SK-N-SH (cell line): Measurements from ENCODE around the gene KCND3. TPM values are rescaled to one million over a fixed set of nuclear protein-coding genes. Genes with fewer than 3 reads are reported as not detected.

ENCODE experiments used
- CTCF ChIA-PET: fragments of 300-600, 350-600 bp; formaldehyde crosslinking; extraction: SDS; loops from one replicate; lab custom pipeline; 2021; lab: Yijun Ruan, JAX
- POLR2A ChIA-PET: fragments of 350-600 bp; sonication (Branson Sonifier 250); formaldehyde crosslinking; extraction: SDS; loops from one replicate; lab custom pipeline; 2020; ENCODE audit warnings: antibody characterized with exemption, inconsistent platforms; lab: Yijun Ruan, JAX
- DNase-seq: peaks from one replicate; pipeline ENCODE4 v3.0.0; 2012
- H2AFZ ChIP-seq: fragments of 200-600 bp; sonication (generic); 2 replicates; pipeline ENCODE4 v1.8.1; 2016; ENCODE audit warnings: antibody characterized with exemption, mild to moderate bottlenecking, low read depth
- H3F3A ChIP-seq: fragments of 200-600 bp; sonication (generic); replicated peaks from 2 replicates; pipeline ENCODE3; 2016; ENCODE audit warnings: antibody characterized with exemption, mild to moderate bottlenecking; ENCODE audit not compliant: insufficient read depth
- H3K27ac ChIP-seq, 2 experiments: fragments of 200-500 bp in 1 of 2; fragments of 200-600 bp in 1 of 2; sonication (Bioruptor generic) in 1 of 2; sonication (generic), shearing (Covaris generic) in 1 of 2; 2 replicates each; pipeline versions ENCODE4 v1.5.1 to v1.6.1; 2014 to 2016; ENCODE audit warnings: low read depth in 2 of 2, inconsistent platforms in 1 of 2, low read length in 1 of 2, mild to moderate bottlenecking in 1 of 2, mixed read lengths in 1 of 2
- H3K27me3 ChIP-seq: fragments of 200-600 bp; sonication (generic), shearing (Covaris generic); 2 replicates; pipeline ENCODE4 v1.6.1; 2016; ENCODE audit warnings: mixed run types; ENCODE audit not compliant: insufficient read depth
- H3K36me3 ChIP-seq, 2 experiments: fragments of 200-500 bp in 1 of 2; fragments of 200-600 bp in 1 of 2; sonication (Bioruptor generic) in 1 of 2; sonication (generic) in 1 of 2; replicated peaks in 1 of 2; 2 replicates each; pipeline versions ENCODE3 to v1.5.1; 2014 to 2016; ENCODE audit warnings: low read length in 1 of 2, mild to moderate bottlenecking in 1 of 2; ENCODE audit not compliant: insufficient read depth in 2 of 2, control insufficient read depth in 1 of 2
- H3K4me1 ChIP-seq, 2 experiments: fragments of 200-500 bp in 1 of 2; fragments of 200-600 bp in 1 of 2; sonication (Bioruptor generic) in 1 of 2; sonication (generic), shearing (Covaris generic) in 1 of 2; 2 replicates each; pipeline versions ENCODE4 v1.5.1 to v1.6.1; 2014 to 2016; ENCODE audit warnings: low read depth in 1 of 2, low read length in 1 of 2, mixed run types in 1 of 2; ENCODE audit not compliant: insufficient read depth in 2 of 2, control insufficient read depth in 1 of 2
- H3K4me2 ChIP-seq: fragments of 200-600 bp; sonication (generic), shearing (Covaris generic); 2 replicates; pipeline ENCODE4 v1.6.1; 2017; ENCODE audit warnings: mixed run types
- H3K4me3 ChIP-seq, 2 experiments: fragments of 200-500 bp in 1 of 2; fragments of 200-600 bp in 1 of 2; sonication (Bioruptor generic) in 1 of 2; sonication (generic), shearing (Covaris generic) in 1 of 2; 2 replicates each; pipeline versions ENCODE4 v1.5.1 to v1.8.1; 2014 to 2016; ENCODE audit warnings: low read depth in 2 of 2, inconsistent platforms in 1 of 2, low read length in 1 of 2, mild to moderate bottlenecking in 1 of 2, mixed read lengths in 1 of 2, moderate library complexity in 1 of 2
- H3K79me2 ChIP-seq: fragments of 200-600 bp; sonication (generic); 2 replicates; pipeline ENCODE4 v1.8.1; 2017; ENCODE audit warnings: mild to moderate bottlenecking; ENCODE audit not compliant: insufficient read depth
- H3K9ac ChIP-seq: fragments of 200-600 bp; sonication (generic); 2 replicates; pipeline ENCODE4 v1.6.1; 2017; ENCODE audit warnings: mixed run types
- H3K9me2 ChIP-seq: fragments of 200-600 bp; sonication (generic); 2 replicates; pipeline ENCODE4 v1.6.1; 2017; ENCODE audit warnings: mixed run types
- H3K9me3 ChIP-seq: fragments of 200-600 bp; sonication (generic); 2 replicates; pipeline ENCODE4 v1.6.1; 2017; ENCODE audit warnings: mixed run types, mild to moderate bottlenecking, moderate library complexity
- H4K20me1 ChIP-seq: fragments of 200-600 bp; sonication (generic); 2 replicates; pipeline ENCODE4 v1.6.1; 2017; ENCODE audit warnings: mild to moderate bottlenecking, mixed run types; ENCODE audit not compliant: insufficient read depth
- FOSL2 ChIP-seq: IDR thresholded peaks from 2 replicates; pipeline ENCODE4 v1.4.0; 2012; ENCODE audit warnings: low read depth, mild to moderate bottlenecking, moderate library complexity, borderline replicate concordance
- FOXJ3 ChIP-seq: sonication (generic); formaldehyde crosslinking; IDR thresholded peaks from 2 replicates; pipeline ENCODE4 v1.5.1; 2020; ENCODE audit warnings: mild to moderate bottlenecking, missing genetic modification reagents
- GATA2 ChIP-seq: sonication (generic); formaldehyde crosslinking; IDR thresholded peaks from 2 replicates; pipeline ENCODE4 v1.5.0; 2020; ENCODE audit warnings: mild to moderate bottlenecking, missing genetic modification reagents
- MXI1 ChIP-seq: IDR thresholded peaks from 2 replicates; pipeline ENCODE4 v1.6.1; 2012; ENCODE audit warnings: mild to moderate bottlenecking, low read depth, low read length, improper control_type of control experiment
- RAD21 ChIP-seq: IDR thresholded peaks from 2 replicates; pipeline ENCODE4 v1.6.1; 2012; ENCODE audit warnings: mild to moderate bottlenecking, low read length
- SIN3A ChIP-seq: IDR thresholded peaks from 2 replicates; pipeline ENCODE4 v1.6.1; 2012; ENCODE audit warnings: low read depth, mild to moderate bottlenecking, low read length, moderate library complexity, borderline replicate concordance
- WGBS: methylation state at CpG from one replicate; pipeline ENCODE4 v1.1.6; 2017; ENCODE audit warnings: low lambda C conversion rate; 5-methylcytosine and 5-hydroxymethylcytosine counted together
- polyA plus RNA-seq, 3 experiments: library from polyadenylated mRNA; depleted of rRNA; stranded (reverse); fragments of >200 nt; gene quantifications; 2 replicates each; pipeline ENCODE4 v1.2.3, GENCODE V29; 2012
- TF ChIP-seq, protein P1 (sequence below): fragments of 200-600 bp; sonication (generic); IDR thresholded peaks from 2 replicates; pipeline ENCODE4 v1.6.1; 2017; ENCODE audit warnings: antibody characterized with exemption, mild to moderate bottlenecking, moderate library complexity
- TF ChIP-seq, protein P2 (sequence below): IDR thresholded peaks from 2 replicates; pipeline ENCODE4 v1.6.1; 2012; ENCODE audit warnings: mild to moderate bottlenecking, low read depth, low read length, moderate library complexity

KCND3 gene
- polyA plus RNA-seq, 1 of the 3 experiments (the other 2 are of a cell fraction): not detected

DNA sequence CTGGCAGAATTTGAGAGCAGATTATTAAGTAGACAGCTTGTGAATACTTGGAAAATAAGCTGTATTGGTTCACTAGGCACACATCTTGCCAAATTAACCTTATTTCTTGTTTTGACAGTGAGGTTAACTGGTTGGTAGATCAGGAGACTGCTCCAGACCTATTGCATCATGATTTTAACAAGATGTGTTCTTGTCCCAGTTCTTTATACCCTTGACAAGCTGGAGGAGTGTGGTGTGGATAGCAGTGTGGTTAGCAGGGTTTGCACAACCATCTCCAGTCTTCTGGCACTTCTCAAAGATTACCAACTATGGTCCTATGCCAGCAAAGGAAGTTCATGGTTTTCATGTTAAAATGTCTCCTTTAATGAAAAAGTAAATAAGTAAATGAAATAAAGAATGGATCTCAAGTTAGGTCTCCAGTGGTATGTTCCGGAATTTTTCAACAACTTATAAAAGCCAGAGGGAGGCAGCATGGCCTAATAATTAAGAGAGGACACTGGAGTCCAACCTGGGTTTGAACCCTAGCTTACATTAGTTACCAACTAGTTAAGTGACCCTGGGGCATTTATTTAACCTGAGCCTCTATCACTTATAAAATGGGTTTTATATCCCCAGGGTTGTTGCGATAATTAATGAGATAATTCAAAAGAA, 199.7 kb downstream of the KCND3 start:
- Histone ChIP-seq H4K20me1 (no peaks in the 10 kb centered on the region), H3K27me3 (peaks cover 27% of the 10 kb centered on the region; the same call in 1 of the 2 replicates), H3K9ac (no peak overlapping the region), H3K79me2 (no peaks in the 10 kb centered on the region), H3K4me2 (no peak overlapping the region), H3F3A (no peaks in the 10 kb centered on the region), H3K36me3 (no peaks in the 10 kb centered on the region), H3K4me3 (no peak overlapping the region), H3K27ac (no peak overlapping the region), H3K4me1 (no peaks in the 10 kb centered on the region), H3K9me3 (no peaks in the 10 kb centered on the region), H2AFZ (no peak overlapping the region), H3K9me2 (no peaks in the 10 kb centered on the region)
- 50% methylated on average over 2 of the region's 2 CpGs for WGBS
- ChIA-PET POLR2A (no interaction called here), CTCF (interaction anchor here (0.6 to 2.1 kb wide), 8 partner anchors 18 to 1016 kb away, joined by 3 to 12 read pairs (median 3); no protein-coding TSS in a partner anchor)
- no peak for DNase-seq
- peak; percentile 48 for TF ChIP-seq RAD21
- no peak for TF ChIP-seq GATA2
- TF ChIP-seq, protein P1, sequence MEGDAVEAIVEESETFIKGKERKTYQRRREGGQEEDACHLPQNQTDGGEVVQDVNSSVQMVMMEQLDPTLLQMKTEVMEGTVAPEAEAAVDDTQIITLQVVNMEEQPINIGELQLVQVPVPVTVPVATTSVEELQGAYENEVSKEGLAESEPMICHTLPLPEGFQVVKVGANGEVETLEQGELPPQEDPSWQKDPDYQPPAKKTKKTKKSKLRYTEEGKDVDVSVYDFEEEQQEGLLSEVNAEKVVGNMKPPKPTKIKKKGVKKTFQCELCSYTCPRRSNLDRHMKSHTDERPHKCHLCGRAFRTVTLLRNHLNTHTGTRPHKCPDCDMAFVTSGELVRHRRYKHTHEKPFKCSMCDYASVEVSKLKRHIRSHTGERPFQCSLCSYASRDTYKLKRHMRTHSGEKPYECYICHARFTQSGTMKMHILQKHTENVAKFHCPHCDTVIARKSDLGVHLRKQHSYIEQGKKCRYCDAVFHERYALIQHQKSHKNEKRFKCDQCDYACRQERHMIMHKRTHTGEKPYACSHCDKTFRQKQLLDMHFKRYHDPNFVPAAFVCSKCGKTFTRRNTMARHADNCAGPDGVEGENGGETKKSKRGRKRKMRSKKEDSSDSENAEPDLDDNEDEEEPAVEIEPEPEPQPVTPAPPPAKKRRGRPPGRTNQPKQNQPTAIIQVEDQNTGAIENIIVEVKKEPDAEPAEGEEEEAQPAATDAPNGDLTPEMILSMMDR: 0 out of 2 replicates have a peak, but pooled peaks have one; percentile 11

DNA sequence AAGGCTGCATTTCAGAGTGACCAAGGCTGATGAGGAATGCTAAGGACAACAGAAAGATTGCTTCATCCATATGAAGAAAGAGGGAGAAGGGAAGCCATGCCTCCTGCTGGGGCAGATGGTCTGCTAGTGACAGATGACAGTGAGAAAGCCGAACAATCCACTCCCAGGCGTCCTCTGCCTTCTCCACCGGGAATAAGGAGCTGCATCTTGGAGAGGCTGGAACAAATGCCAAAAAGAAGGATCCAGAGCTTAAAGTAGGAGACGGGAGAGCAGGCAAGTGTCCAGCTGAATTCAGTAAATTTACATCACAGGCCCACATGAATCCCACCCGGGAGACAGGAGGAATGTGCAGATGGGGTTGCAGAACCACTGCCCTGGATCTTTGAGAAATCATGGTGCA, 200.3 kb downstream of the KCND3 start:
- CTCF ChIA-PET: interaction anchor here (1.3 to 2.1 kb wide), 2 partner anchors 202 to 580 kb away, joined by 6 to 12 read pairs; no protein-coding TSS in a partner anchor
- no peaks in the 10 kb centered on the region for H3K9me3 ChIP-seq
- H3K4me3 ChIP-seq: no peak overlapping the region
- H2AFZ ChIP-seq: no peak overlapping the region
- no peaks in the 10 kb centered on the region for H3K9me2 ChIP-seq
- TF ChIP-seq, protein P2, sequence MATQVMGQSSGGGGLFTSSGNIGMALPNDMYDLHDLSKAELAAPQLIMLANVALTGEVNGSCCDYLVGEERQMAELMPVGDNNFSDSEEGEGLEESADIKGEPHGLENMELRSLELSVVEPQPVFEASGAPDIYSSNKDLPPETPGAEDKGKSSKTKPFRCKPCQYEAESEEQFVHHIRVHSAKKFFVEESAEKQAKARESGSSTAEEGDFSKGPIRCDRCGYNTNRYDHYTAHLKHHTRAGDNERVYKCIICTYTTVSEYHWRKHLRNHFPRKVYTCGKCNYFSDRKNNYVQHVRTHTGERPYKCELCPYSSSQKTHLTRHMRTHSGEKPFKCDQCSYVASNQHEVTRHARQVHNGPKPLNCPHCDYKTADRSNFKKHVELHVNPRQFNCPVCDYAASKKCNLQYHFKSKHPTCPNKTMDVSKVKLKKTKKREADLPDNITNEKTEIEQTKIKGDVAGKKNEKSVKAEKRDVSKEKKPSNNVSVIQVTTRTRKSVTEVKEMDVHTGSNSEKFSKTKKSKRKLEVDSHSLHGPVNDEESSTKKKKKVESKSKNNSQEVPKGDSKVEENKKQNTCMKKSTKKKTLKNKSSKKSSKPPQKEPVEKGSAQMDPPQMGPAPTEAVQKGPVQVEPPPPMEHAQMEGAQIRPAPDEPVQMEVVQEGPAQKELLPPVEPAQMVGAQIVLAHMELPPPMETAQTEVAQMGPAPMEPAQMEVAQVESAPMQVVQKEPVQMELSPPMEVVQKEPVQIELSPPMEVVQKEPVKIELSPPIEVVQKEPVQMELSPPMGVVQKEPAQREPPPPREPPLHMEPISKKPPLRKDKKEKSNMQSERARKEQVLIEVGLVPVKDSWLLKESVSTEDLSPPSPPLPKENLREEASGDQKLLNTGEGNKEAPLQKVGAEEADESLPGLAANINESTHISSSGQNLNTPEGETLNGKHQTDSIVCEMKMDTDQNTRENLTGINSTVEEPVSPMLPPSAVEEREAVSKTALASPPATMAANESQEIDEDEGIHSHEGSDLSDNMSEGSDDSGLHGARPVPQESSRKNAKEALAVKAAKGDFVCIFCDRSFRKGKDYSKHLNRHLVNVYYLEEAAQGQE: no peak
- TF ChIP-seq SIN3A (no peak), MXI1 (no peak), FOXJ3 (CRISPR knock-in tag) (no peak), FOSL2 (no peak)
- H3K4me2 ChIP-seq: no peak overlapping the region
- DNase-seq: no peak
- no peaks in the 10 kb centered on the region for H3F3A ChIP-seq
- WGBS: 39% methylated on average over 5 of the region's 5 CpGs
- no peaks in the 10 kb centered on the region for H4K20me1 ChIP-seq
- no peak overlapping the region for H3K9ac ChIP-seq
- H3K27me3 ChIP-seq: peaks cover 27% of the 10 kb centered on the region; the same call in 1 of the 2 replicates
- POLR2A ChIA-PET: no interaction called here
- no peaks in the 10 kb centered on the region for H3K79me2 ChIP-seq
- H3K4me1 ChIP-seq: no peaks in the 10 kb centered on the region
- H3K27ac ChIP-seq: no peak overlapping the region
- no peaks in the 10 kb centered on the region for H3K36me3 ChIP-seq
